ENCODE results near the gene DPY19L3. TPM values are rescaled to one million over a fixed set of nuclear protein-coding genes. Genes with fewer than 3 reads are reported as not detected.
"Not testable (repeated sequence)": the region's sequence is repeated elsewhere in the genome, so short reads cannot be mapped to it uniquely, and the experiment has no call there.

DPY19L3 gene
- total and polyA plus RNA-seq, 4 donors, result 36.9 to 53.3 (median 50.7) TPM

- H3K27ac ChIP-seq (ENCODE audit: low read depth, low read length), result no peak overlapping the region
- no peaks in the 10 kb centered on the region for H3K27me3 ChIP-seq (ENCODE audit: control insufficient read depth, insufficient read depth, low read length)
- 79% methylated on average over 3 of the region's 6 CpGs for WGBS (ENCODE audit: insufficient coverage)
- no peak overlapping the region for H3K4me3 ChIP-seq (ENCODE audit: low read depth, low read length)
- H3K4me1 ChIP-seq (ENCODE audit: control insufficient read depth, insufficient read depth, low read length), result no peaks in the 10 kb centered on the region
- no peak for DNase-seq (ENCODE audit: low read depth in 4 of 6, low spot score in 6 of 6)
- no peaks in the 10 kb centered on the region for H3K9me3 ChIP-seq (ENCODE audit: control insufficient read depth, insufficient read depth, low read length)
- H3K36me3 ChIP-seq (ENCODE audit: control insufficient read depth, insufficient read depth, low read length), result peaks cover 16% of the 10 kb centered on the region
Measured at GRCh38 chr19:32367063-32367462, 38.5 kb upstream of the DPY19L3 start.

- Histone ChIP-seq H3K9me3 (ENCODE audit: control insufficient read depth, insufficient read depth, low read length) (no peaks in the 10 kb centered on the region), H3K4me1 (ENCODE audit: control insufficient read depth, insufficient read depth, low read length) (no peaks in the 10 kb centered on the region), H3K27ac (ENCODE audit: low read depth, low read length) (no peak overlapping the region), H3K27me3 (ENCODE audit: control insufficient read depth, insufficient read depth, low read length) (no peaks in the 10 kb centered on the region), H3K36me3 (ENCODE audit: control insufficient read depth, insufficient read depth, low read length) (peaks cover 16% of the 10 kb centered on the region), H3K4me3 (ENCODE audit: low read depth, low read length) (no peak overlapping the region)
- WGBS (ENCODE audit: insufficient coverage), result 84% methylated on average over 3 of the region's 3 CpGs
- DNase-seq (ENCODE audit: low read depth in 4 of 6, low spot score in 6 of 6), result no peak
Measured at GRCh38 chr19:32367948-32368536, 37.5 kb upstream of the DPY19L3 start.

GRCh38 chr19:32368787-32369186 is 36.8 kb upstream of the DPY19L3 start:
- no peak overlapping the region for H3K4me3 ChIP-seq (ENCODE audit: low read depth, low read length)
- H3K4me1 ChIP-seq (ENCODE audit: control insufficient read depth, insufficient read depth, low read length), result no peaks in the 10 kb centered on the region
- no peaks in the 10 kb centered on the region for H3K27me3 ChIP-seq (ENCODE audit: control insufficient read depth, insufficient read depth, low read length)
- WGBS (ENCODE audit: insufficient coverage), result no CpG with 5 or more reads among the region's 2 CpGs
- peaks cover 16% of the 10 kb centered on the region for H3K36me3 ChIP-seq (ENCODE audit: control insufficient read depth, insufficient read depth, low read length)
- DNase-seq (ENCODE audit: low read depth in 4 of 6, low spot score in 6 of 6), result no peak
- H3K27ac ChIP-seq (ENCODE audit: low read depth, low read length), result no peak overlapping the region
- H3K9me3 ChIP-seq (ENCODE audit: control insufficient read depth, insufficient read depth, low read length), result no peaks in the 10 kb centered on the region

GRCh38 chr19:32372726-32373517 is 32.6 kb upstream of the DPY19L3 start:
- WGBS (ENCODE audit: insufficient coverage), result 100% methylated on average over 2 of the region's 7 CpGs
- no peaks in the 10 kb centered on the region for H3K4me1 ChIP-seq (ENCODE audit: control insufficient read depth, insufficient read depth, low read length)
- H3K36me3 ChIP-seq (ENCODE audit: control insufficient read depth, insufficient read depth, low read length), result peaks cover 22% of the 10 kb centered on the region
- no peak for DNase-seq (ENCODE audit: low read depth in 4 of 6, low spot score in 6 of 6)
- no peak overlapping the region for H3K4me3 ChIP-seq (ENCODE audit: low read depth, low read length)
- no peaks in the 10 kb centered on the region for H3K9me3 ChIP-seq (ENCODE audit: control insufficient read depth, insufficient read depth, low read length)
- no peak overlapping the region for H3K27ac ChIP-seq (ENCODE audit: low read depth, low read length)
- H3K27me3 ChIP-seq (ENCODE audit: control insufficient read depth, insufficient read depth, low read length), result no peaks in the 10 kb centered on the region

- H3K27me3 ChIP-seq (ENCODE audit: control insufficient read depth, insufficient read depth, low read length), result no peaks in the 10 kb centered on the region
- no peak overlapping the region for H3K4me3 ChIP-seq (ENCODE audit: low read depth, low read length)
- no peaks in the 10 kb centered on the region for H3K4me1 ChIP-seq (ENCODE audit: control insufficient read depth, insufficient read depth, low read length)
- no peaks in the 10 kb centered on the region for H3K9me3 ChIP-seq (ENCODE audit: control insufficient read depth, insufficient read depth, low read length)
- 100% methylated on average over 2 of the region's 10 CpGs for WGBS (ENCODE audit: insufficient coverage)
- H3K27ac ChIP-seq (ENCODE audit: low read depth, low read length), result no peak overlapping the region
- DNase-seq (ENCODE audit: low read depth in 4 of 6, low spot score in 6 of 6), result no peak
- H3K36me3 ChIP-seq (ENCODE audit: control insufficient read depth, insufficient read depth, low read length), result peaks cover 22% of the 10 kb centered on the region
Measured at GRCh38 chr19:32373585-32374295, 31.8 kb upstream of the DPY19L3 start.

GRCh38 chr19:32374362-32374761 is 31.2 kb upstream of the DPY19L3 start:
- not testable (repeated sequence) for H3K4me1 ChIP-seq (ENCODE audit: control insufficient read depth, insufficient read depth, low read length); H3K9me3 ChIP-seq (ENCODE audit: control insufficient read depth, insufficient read depth, low read length); H3K27ac ChIP-seq (ENCODE audit: low read depth, low read length); DNase-seq (ENCODE audit: low read depth in 4 of 6, low spot score in 6 of 6); H3K4me3 ChIP-seq (ENCODE audit: low read depth, low read length); H3K27me3 ChIP-seq (ENCODE audit: control insufficient read depth, insufficient read depth, low read length)
- peaks cover 24% of the 10 kb centered on the region for H3K36me3 ChIP-seq (ENCODE audit: control insufficient read depth, insufficient read depth, low read length)
- no CpG with 5 or more reads among the region's 3 CpGs for WGBS (ENCODE audit: insufficient coverage)

- not testable (repeated sequence) for H3K27me3 ChIP-seq (ENCODE audit: control insufficient read depth, insufficient read depth, low read length); DNase-seq (ENCODE audit: low read depth in 4 of 6, low spot score in 6 of 6)
- H3K36me3 ChIP-seq (ENCODE audit: control insufficient read depth, insufficient read depth, low read length), result peaks cover 23% of the 10 kb centered on the region
Measured at GRCh38 chr19:32377088-32377487, 28.5 kb upstream of the DPY19L3 start.

GRCh38 chr19:32380269-32380668 is 25.3 kb upstream of the DPY19L3 start:
- WGBS (ENCODE audit: insufficient coverage), result 86% methylated on average over 3 of the region's 3 CpGs
- H3K27me3 ChIP-seq (ENCODE audit: control insufficient read depth, insufficient read depth, low read length), result no peaks in the 10 kb centered on the region

More at GRCh38 chr19:32377088-32377487, 28.5 kb upstream of the DPY19L3 start:
- not testable (repeated sequence) for H3K9me3 ChIP-seq (ENCODE audit: control insufficient read depth, insufficient read depth, low read length); H3K4me3 ChIP-seq (ENCODE audit: low read depth, low read length); H3K4me1 ChIP-seq (ENCODE audit: control insufficient read depth, insufficient read depth, low read length); H3K27ac ChIP-seq (ENCODE audit: low read depth, low read length)
- WGBS (ENCODE audit: insufficient coverage), result 84% methylated on average over 5 of the region's 9 CpGs

GRCh38 chr19:32387701-32388392 is 17.7 kb upstream of the DPY19L3 start:
- H3K9me3 ChIP-seq (ENCODE audit: control insufficient read depth, insufficient read depth, low read length), result no peaks in the 10 kb centered on the region
- H3K27me3 ChIP-seq (ENCODE audit: control insufficient read depth, insufficient read depth, low read length), result no peaks in the 10 kb centered on the region
- H3K4me1 ChIP-seq (ENCODE audit: control insufficient read depth, insufficient read depth, low read length), result no peaks in the 10 kb centered on the region
- H3K36me3 ChIP-seq (ENCODE audit: control insufficient read depth, insufficient read depth, low read length), result no peaks in the 10 kb centered on the region
- H3K4me3 ChIP-seq (ENCODE audit: low read depth, low read length), result no peak overlapping the region
- WGBS (ENCODE audit: insufficient coverage), result 31% methylated on average over 2 of the region's 7 CpGs
- no peak overlapping the region for H3K27ac ChIP-seq (ENCODE audit: low read depth, low read length)
- peak in 2 of 6 donors; percentile 13 to 46 for DNase-seq (ENCODE audit: low read depth in 4 of 6, low spot score in 6 of 6)

More at GRCh38 chr19:32380269-32380668, 25.3 kb upstream of the DPY19L3 start:
- no peak for DNase-seq (ENCODE audit: low read depth in 4 of 6, low spot score in 6 of 6)
- Histone ChIP-seq H3K36me3 (ENCODE audit: control insufficient read depth, insufficient read depth, low read length) (peaks cover 23% of the 10 kb centered on the region), H3K27ac (ENCODE audit: low read depth, low read length) (no peak overlapping the region), H3K4me3 (ENCODE audit: low read depth, low read length) (no peak overlapping the region), H3K4me1 (ENCODE audit: control insufficient read depth, insufficient read depth, low read length) (no peaks in the 10 kb centered on the region), H3K9me3 (ENCODE audit: control insufficient read depth, insufficient read depth, low read length) (no peaks in the 10 kb centered on the region)

All from spinal cord (tissue), 10 donors.